ENCODE measurements around the gene ADIRF.
"Not testable (repeated sequence)": the region's sequence is repeated elsewhere in the genome, so short reads cannot be mapped to it uniquely, and the experiment has no call there.

Gene ADIRF

DNA sequence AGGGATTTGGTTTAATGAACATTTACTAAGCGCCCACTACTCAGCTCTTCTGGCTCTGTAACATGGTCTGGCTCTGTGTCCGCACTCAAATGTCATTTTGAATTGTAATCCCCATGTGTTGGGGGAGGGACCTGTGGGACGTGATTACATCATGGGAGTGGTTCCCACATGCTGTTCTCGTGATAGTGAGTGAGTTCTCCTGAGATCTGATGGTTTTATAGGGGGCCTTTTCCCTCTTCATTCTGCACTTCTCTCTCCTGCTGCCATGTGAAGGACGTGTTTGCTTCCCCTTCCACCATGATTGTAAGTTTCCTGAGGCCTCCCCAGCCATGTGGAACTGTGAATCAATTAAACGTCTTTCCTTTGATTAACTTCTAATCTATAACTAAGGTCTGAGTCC is 12.7 kb downstream of the ADIRF start:
- DNase-seq = not testable (repeated sequence)

DNA sequence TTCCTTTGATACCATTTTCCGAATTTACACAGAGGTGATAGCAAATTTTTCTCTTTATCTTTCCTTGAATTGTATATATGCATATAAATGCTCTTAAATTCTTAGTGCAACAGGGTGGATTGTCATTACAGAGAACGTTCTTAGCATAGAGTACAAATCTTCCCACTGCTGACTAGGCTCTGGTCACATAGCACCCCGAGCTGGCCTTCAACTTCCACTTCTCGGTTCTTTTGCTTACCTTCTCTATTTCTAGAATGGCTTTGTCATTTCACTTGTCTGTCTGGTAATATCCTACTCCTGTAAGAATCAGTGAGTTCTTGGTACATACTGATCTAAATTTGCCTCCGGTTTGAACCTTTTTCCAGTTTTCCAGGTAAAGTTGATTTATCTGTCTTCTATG is 13.4 kb downstream of the ADIRF start:
- DNase-seq = no peak

DNA sequence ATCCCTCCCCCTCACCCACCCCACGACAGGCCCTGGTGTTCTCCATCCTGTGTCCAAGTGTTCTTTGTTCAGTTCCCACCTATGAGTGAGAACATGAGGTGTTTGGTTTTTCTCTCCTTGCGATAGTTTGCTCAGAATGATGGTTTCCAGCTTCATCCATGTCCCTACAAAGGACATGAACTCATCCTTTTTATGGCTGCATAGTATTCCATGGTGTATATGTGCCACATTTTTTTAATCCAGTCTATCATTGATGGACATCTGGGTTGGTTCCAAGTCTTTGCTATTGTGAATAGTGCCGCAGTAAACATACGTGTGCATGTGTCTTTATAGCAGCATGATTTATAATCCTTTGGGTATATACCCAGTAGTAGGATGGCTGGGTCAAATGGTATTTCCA is 16.2 kb downstream of the ADIRF start:
- DNase-seq = not testable (repeated sequence)

DNA sequence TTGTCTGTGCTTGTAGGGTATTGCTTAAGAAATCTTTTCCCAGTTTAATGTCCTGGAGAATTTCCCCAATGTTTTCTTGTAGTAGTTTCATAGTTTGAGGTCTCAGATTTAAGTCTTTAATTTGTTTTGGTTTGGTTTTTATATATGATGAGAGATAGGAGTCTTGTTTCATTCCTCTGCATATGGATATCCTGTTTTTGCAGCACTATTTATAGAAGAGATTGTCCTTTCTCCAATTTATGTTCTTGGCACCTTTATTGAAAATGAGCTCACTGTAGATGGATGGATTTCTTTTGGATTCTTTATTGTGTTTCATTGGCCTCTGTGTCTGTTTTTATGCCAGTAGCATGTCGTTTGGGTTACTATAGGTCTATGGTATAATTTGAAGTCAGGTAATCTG is 20.2 kb downstream of the ADIRF start:
- DNase-seq = no peak

DNA sequence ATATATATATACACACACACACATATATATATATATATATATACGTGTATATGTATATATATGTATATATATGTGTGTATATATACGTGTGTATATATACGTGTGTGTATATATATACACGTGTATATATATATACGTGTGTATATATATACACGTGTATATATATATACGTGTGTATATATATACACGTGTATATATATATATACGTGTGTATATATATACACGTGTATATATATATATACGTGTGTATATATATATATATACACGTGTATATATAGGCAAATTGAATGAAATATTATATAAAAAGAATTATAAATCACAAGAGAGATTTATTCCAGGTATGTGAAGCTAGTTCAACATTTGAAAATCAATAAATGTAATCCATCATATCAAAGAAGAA is 23.1 kb downstream of the ADIRF start:
- not testable (repeated sequence) for DNase-seq

DNA sequence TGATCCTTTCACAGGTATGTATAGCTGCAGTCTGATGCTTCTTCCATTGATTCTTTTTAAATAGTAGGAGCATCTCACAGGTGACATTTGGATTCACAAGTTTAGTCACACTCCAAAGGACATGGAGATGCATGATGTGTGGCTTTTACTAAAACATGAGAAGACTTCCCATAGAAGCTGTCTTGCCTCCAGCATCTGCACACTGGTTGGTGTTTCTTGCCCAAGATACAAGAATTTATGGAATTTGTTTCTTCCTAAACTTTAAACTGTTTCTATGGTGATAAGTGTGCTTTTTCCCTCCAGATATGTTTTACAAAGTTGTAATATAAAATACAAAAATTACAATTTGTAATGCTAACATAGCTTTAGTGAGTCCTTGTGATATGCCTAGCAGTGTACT is 24.2 kb downstream of the ADIRF start:
- DNase-seq = no peak

DNA sequence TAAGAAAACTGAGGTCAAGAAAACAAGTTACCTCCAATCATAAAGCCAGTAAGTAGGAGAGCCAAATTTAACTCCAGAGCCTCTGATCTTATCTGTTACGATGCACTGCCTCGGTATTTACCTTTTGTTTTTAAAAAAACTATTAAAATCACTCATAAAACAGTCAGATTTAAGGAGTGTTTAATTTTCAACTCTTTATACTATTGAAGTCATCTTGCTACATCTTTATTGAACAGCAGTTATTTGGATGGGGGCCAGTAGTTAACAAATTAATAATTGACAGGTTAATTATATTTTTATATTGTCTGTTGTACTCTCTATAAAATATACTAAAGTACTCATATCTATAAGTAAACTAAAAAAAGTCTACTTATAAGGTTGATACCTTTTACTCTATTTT is 24.6 kb downstream of the ADIRF start:
- no peak for DNase-seq

DNA sequence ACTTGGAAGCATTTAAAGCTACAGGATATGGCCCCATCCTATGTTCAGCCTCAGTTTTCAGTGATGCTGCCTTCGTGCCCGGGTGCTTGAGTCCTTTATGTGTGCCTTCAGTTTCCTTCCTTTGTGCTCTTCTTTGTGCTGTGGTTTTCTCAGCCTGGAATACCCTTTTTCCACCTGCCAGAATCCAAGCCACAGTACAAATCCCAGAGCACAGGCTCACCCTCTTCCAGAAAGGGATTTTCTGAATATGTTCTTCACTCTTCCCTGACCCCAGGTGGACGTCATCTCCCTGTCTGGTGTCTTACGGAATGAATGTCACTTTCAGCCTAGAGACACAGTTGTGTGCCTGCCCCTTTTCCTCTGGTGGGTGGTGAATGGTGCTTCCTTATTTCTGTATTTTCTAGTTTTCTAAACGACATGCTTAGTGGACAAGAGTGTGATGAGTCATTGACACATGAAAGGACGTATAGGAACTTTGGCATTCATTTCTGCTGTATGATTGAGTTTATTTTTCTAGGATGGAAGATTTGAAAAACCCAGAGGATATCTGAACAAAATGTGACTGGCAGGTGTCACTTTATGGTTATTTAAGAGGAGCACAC is 31.6 kb downstream of the ADIRF start:
- DNase-seq = not testable (repeated sequence)

DNA sequence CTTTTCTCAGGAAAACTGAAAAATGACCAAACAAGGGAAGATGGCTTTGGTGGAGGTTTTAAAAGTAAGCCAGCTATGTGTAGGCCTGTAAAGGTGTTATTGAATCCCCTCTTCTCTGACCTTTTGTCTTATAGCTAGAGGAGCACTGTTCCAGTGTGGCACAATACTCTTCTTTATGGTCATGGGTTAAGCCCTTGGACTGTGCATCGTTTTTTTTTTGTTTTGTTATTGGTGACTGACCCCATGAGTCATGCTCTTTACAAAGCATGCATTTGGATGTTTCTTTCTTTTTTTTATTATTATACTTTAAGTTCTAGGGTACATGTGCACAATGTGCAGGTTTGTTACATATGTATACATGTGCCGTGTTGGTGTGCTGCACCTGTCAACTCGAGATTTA is 32.2 kb downstream of the ADIRF start:
- DNase-seq = no peak

DNA sequence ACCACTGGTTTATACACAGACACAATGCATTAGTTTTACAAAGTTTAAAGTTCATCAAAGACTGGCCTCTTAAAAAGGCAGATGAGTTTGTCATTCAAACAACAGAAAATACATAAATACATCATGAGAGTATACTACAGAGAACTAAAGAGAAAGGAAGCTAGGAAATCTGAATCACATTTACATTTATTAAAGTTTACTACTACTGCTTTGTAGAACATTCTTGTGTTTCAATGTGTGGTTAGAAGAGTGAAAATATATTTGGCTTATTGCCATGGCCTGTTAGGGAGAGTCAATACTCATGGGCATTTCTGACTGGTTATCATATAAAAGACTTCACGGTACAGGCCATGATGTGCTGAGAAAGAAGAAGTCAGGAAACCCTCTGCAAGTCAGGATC is 38.8 kb downstream of the ADIRF start:
- DNase-seq = not testable (repeated sequence)

DNA sequence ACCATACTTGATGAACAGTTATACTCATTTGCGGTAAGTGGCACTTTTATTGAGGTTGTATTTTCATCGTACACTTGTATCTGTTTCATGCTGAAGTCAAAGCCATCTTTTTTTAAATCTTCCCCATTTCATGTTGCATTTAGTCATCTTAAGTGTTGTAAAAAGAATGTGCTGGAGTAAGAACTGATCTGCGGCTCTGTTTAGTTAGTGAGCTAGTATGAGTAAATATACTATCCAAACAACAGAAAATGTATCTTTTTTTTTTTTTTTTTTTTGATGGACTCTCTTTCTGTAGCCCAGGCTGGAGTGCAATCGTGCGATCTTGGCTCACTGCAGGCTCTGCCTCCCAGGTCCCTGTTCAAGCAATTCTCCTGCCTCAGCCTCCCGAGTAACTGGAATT is 39.4 kb downstream of the ADIRF start:
- DNase-seq = not testable (repeated sequence)

DNA sequence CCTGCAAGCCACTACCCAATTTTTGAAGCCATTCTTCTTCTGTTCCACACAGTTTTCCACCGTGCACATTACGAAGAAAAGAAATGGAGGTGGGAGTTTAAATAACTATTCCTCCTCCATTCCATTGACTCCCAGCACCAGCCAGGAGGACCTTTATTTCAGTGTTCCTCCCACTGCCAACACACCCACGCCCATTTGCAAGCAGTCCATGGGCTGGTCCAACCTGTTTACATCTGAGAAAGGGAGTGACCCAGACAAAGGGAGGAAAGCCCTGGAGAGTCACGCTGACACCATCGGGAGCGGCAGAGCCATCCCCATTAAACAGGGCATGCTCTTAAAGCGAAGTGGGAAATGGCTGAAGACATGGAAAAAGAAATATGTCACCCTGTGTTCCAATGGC is 40.0 kb downstream of the ADIRF start:
- not testable (repeated sequence) for DNase-seq

DNA sequence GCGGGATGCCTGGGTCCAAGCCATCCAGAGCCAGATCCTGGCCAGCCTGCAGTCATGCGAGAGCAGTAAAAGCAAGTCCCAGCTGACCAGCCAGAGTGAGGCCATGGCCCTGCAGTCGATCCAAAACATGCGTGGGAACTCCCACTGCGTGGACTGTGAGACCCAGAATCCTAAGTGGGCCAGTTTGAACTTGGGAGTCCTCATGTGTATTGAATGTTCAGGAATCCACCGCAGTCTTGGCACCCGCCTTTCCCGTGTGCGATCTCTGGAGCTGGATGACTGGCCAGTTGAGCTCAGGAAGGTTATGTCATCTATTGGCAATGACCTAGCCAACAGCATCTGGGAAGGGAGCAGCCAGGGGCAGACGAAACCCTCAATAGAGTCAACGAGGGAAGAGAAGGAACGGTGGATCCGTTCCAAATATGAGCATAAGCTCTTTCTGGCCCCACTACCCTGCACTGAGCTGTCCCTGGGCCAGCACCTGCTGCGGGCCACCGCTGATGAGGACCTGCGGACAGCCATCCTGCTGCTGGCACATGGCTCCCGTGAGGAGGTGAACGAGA is 40.9 kb downstream of the ADIRF start:
- not testable (repeated sequence) for DNase-seq

DNA sequence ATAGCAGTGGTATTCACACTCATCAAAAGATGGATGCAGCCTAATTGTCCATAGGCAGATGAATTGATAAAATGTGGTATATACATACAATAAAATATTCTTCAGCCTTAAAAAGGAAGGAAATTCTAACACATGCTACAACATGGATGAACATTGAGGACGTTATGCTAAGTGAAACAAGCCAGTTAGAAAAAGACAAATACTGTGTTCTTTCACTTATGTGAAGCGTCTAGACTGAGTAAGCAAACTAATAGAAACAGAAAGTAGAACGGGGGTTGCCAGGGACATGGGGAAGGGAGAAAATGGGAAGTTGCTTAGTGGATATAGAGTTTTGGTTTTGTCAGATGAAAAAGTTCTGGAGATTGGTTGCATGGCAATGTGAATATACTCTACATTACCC is 45.2 kb downstream of the ADIRF start:
- DNase-seq = not testable (repeated sequence)

DNA sequence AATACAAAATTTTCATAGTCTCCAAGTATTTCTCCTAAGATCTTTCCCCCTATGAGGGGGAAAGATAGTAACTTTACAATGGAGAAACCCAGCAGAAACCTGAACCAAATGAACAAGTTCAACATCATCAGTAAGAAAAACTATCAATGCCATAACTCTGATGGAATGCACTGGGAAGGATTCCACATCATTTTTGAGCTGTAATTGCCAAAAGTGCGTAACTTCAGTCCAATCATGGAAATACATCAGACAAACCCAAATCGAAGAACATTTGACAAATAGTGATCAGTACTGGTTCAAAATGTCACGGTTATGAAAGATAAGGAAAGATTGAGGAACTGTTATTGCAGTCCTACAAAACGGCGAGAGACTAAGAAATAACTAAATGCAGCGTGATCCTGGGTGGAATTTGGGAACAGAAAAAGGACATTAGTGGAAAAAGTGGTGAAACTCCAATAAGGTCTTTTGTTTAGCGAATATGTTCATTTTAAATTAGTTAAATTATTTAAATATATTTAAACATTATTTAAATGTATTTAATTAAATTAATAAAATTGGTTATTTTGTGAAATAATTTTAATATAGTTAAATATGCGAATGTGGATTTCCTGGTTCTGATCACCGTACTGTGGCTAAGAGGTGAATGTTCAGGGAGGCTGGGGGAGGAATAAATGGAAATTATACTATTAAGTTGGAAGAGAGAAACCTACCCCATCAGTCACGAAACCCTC is 46.9 kb downstream of the ADIRF start:
- not testable (repeated sequence) for DNase-seq

DNA sequence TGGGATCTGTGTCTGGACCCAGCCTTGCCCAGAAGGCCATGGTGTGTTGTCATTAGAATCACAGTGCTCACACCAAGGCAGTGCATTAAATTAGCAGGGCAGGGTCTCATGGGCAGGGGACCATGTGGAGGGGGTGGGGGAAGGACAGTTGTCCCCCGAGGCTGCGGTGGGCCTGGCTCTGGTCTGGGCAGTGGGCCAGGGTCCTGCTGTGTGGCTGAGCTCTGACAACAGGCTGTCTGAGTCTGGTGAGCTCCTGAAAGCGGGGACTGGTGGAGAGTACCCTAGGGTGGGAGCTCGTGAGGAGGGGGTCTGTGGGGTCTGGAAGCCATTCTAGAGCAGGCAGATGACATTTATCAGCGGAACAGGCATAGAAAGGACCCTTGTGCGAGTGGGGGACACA is 49.8 kb downstream of the ADIRF start:
- not testable (repeated sequence) for DNase-seq

DNA sequence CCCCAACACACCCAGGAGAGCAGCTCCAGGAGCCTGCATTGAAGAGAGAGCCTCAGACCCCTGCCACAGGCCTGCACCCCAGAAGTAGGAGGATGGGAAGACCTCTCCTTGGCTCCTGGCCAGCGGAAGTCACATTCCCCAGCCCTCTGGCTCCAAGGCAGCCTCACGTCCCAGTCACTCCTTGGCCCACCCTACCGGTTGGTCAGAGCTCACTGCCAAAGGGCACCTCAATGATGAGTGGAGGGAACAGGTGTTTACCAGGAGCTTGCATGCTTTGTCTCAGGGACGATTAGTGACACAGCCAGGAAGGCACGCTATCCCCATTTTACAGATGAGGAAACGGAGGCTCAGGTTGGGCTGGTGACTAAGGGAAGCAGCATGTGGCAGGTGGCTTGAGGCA is 50.8 kb downstream of the ADIRF start:
- not testable (repeated sequence) for DNase-seq

DNA sequence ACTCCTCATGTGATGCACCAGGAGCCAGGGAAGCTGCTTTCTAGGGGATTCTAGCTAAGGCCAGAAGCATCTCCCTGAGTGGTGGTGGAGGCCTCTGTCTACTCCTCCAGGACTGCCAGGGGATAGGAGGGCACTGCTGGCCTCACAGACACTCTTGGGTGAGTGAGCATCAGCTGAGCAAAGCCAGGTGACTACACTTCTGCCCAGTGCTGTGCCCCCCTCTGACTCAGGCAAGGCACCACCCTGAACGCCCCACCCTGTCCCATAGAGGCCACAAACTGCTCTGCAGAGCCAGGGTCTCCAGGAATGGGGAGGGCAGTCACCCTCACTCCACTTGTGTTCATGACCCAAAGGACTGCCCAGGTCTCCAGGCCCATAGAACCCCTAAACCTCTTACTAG is 51.2 kb downstream of the ADIRF start:
- DNase-seq = not testable (repeated sequence)

DNA sequence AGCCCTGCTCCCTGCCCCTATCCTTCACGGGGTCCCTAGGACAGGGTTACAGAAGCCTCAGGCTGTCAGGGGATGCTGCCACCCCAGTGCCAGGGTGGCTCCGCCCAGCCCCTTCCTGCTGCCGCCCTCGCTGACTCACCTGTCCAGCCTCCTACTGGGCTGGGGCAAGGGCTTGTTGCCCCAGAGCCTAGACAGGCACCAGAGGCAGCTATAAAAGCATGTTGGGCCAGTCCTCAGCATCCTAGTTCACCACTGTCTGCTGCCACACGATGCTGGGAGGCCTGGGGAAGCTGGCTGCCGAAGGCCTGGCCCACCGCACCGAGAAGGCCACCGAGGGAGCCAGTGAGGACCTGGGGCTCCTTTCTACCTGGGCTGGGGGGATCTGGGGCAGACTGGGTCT is 51.8 kb downstream of the ADIRF start, which contains the start of gene FAM25A:
Gene FAM25A, plus strand, starts transcription at position 239 of the 400 bp plus-strand sequence. Its CDS starts 31 bp downstream, at position 270.
- not testable (repeated sequence) for DNase-seq

Data from activated CD4-positive, CD25-positive, alpha-beta regulatory T cell treated with anti-CD3 and anti-CD28 coated beads, Interleukin-2, amount 50 U/mL, for 72 hours (primary cell).